Stimulated activated CD8-positive, alpha-beta memory T cell treated with anti-CD3 and anti-CD28 coated beads, Interleukin-15, amount 100 ng/mL, for 4 hours (primary cell): Measurements from ENCODE around the gene DOCK10.
"Not testable (repeated sequence)": the region's sequence is repeated elsewhere in the genome, so short reads cannot be mapped to it uniquely, and the experiment has no call there.

ENCODE experiments used
- DNase-seq, 2 donors: peaks; one replicate each; pipeline ENCODE4 v3.0.0-alpha.2; 2020; ENCODE audit warnings: low read depth in 2 of 2

DOCK10 gene

GRCh38 chr2:224922142-224922727 lies 120.0 kb downstream of the DOCK10 start:
- no peak for DNase-seq

DNA sequence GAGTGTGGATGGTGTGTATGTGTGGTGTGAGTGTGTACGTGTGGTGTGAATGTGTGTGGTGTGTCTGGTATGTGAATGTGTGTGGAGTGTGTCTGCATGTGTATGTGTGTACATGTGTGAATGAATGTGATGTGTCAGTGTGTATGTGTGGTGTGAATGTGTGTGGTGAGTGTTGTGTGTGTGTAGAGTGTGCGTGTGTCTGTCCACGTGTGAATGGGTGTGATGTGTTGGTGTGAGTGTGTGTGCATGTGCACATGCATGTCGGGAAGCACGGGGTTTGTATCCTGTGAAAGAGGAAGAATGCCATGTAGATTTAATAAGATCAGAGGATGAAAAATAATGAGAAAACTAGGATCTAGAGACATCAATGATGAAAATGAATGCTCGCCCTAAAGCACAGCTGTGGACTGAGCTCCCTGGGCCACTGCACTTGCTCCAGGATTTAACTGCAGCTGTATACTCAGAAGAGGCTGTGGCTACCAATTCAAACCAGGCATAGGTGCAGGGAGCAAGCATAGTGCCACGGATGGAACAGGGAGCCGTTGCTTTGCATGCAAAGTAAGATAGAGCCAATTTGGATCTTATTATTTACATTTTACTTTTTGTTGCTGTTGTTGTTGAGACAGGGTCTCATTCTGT lies 122.7 kb downstream of the DOCK10 start:
- no peak for DNase-seq

GRCh38 chr2:224918626-224919471 lies 123.4 kb downstream of the DOCK10 start:
- no peak for DNase-seq

GRCh38 chr2:224917246-224917645 lies 125.0 kb downstream of the DOCK10 start:
- DNase-seq = not testable (repeated sequence)

GRCh38 chr2:224915136-224915535 lies 127.1 kb downstream of the DOCK10 start:
- no peak for DNase-seq

DNA sequence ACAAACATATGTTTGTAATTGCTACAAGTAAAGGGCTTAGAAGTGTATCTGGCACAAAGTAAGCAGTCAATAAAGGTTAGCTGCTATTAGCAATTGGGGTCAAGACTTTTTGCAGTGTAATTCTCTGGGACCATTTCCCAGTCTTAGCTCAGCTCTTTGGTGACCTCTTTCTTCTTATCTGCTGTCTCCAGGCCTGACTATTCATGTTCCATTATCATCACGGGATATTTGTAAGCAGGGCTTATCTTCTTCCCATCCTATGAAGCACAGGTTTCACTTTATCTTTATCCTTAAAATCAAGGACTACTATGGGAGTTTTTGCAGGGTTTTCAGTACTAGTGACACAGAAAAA lies 131.7 kb downstream of the DOCK10 start:
- DNase-seq = no peak

- DNase-seq = no peak
These were observed 132.2 kb downstream of the DOCK10 start for GRCh38 chr2:224909885-224910573.

- no peak for DNase-seq
These were observed 133.4 kb downstream of the DOCK10 start for GRCh38 chr2:224908818-224909217.

DNA sequence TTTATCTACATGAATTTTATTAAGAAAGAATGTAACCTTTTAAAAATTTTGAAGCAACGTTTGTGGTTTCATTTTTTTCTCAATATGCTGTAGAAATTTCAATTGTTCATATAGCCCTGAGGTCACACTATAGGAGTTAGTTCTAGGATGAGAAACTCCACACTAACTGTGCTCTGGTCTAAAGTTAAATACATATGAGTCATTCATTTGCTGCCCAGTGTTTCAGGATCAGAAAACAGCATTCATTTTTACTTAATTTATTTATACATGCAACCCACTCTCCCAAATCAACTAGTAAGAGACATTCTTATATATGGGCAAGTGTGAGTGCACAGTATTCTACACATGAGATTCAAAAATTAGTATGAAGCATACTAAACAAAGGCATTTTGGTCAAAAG lies 137.9 kb downstream of the DOCK10 start:
- no peak for DNase-seq

GRCh38 chr2:224903621-224904020 lies 138.6 kb downstream of the DOCK10 start:
- no peak for DNase-seq

GRCh38 chr2:224901121-224901676 lies 141.1 kb downstream of the DOCK10 start:
- DNase-seq = no peak

- no peak for DNase-seq
These were observed 146.9 kb downstream of the DOCK10 start for GRCh38 chr2:224895377-224895776.

DNA sequence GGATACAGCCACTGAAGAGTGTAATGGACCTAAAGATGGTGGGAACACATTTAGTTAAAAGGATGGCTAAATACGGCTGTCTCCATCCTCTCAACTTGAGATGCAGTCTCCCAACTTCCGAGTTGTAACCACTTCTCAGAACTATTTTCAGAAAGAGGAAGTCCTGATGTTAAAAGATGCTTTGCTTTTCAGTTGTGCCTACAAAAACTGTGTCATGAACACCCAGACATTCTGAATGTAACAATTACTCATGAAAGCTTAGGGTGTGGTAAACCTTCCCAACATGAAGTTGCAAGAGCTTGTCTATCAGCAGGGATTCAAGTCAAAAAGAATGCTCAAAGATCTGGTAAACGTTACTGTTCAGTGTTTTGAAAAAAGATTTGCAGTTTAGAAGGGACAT lies 147.9 kb downstream of the DOCK10 start:
- DNase-seq = no peak

GRCh38 chr2:224893848-224894247 lies 148.4 kb downstream of the DOCK10 start:
- no peak for DNase-seq

DNA sequence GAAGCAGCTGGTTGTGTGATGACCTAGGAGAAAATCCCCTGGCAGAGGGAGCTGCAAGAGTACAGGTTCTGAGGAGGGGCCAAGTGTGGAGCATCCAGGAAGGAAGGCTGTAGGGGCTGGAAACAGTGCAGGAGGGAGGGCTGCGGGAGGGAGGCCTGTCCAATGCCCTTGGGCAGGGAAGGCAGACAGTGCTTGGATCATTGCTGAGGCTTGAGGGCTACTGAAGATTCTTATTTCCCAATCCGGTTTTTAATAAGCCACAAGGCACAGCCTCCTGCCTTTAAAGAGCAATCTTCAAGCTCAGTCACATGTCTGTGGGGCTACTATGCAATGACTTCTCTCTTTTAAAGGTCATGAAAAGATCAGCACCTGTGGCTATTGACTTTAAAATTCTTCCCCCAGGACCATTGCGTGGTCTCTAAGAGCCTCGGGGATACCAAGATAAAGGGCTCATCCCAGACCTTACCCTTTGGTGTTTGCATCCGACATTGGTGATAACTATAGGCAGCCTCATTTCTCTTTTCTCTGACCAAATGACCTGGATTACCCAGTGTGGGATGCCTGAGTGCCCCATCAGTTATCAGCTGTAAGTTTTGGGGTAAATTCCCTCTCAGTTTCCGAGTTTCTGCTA lies 149.6 kb downstream of the DOCK10 start:
- no peak for DNase-seq

DNA sequence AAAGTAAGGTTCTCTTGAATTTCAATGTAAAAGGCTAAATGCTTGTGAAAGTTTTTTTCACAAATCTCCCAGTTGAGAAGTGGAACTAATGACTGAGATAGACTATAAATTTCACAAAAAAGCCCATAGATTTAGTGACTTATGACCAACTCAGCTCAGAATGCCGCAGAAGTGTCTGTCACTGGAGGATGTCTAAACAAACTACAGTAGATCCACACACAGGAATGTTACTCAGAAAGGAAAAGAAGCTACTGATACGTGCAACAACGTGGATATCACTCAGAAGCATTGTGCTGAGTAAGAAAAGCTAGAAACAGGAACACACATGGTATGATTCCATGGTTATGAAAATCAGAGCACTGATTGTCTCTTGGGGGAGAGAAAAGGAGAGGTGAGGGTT lies 151.9 kb downstream of the DOCK10 start:
- no peak for DNase-seq

- DNase-seq = no peak
These were observed 155.1 kb downstream of the DOCK10 start for GRCh38 chr2:224887141-224887540.

GRCh38 chr2:224885836-224886547 lies 156.3 kb downstream of the DOCK10 start:
- DNase-seq = no peak

DNA sequence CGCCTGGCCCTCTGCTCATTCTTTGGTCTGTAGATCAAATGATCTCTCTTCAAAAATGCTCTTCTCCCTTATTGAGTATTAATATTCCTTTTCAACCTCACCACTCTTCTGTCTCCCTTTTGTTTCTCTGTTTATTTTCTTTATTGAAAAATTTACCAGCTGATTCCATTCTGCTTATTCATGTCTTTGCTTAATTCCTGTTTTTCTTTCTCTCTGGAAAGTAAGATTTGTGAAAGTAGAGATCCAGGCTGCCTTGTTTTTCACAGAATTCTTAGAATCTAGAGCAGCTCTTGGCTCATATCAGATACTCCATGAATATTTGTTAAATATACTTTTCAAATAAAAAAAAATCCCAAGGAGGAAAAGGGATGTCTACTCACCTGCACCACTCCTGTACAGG lies 157.0 kb downstream of the DOCK10 start:
- DNase-seq = no peak

GRCh38 chr2:224884188-224884587 lies 158.1 kb downstream of the DOCK10 start:
- no peak for DNase-seq

DNA sequence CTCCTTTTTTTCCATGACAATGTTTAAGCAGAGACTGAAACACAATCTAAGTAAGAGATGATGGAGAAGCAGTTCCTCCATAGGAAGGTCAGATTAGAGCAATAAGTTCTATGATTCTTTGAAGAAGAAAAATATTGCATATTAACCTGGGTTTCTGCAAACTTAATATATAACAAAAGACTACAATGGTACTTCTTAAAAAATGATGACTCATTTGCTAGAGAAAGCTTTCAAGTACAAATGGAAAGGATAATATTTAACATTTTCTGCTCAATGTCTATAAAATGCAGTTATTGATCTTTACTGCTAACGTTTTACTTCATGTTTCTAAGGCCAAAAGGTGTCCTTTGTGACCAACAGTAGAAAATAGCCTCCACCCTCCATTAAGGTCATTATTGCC lies 158.6 kb downstream of the DOCK10 start:
- no peak for DNase-seq
